ENCODE measurements around the gene WFDC13.

GRCh38 chr20:45751721-45752120 lies 49.9 kb downstream of the WFDC13 start:
- TF ChIP-seq POLR2A (IDR thresholded peaks at IDR 0.05) (no peak), CTCF (IDR thresholded peaks at IDR 0.05) (no peak)
